ENCODE data around the gene IAH1. TPM values are rescaled to one million over a fixed set of nuclear protein-coding genes. Genes with fewer than 3 reads are reported as not detected.

The IAH1 gene
- total RNA-seq (2013), result 63.1 TPM
- 10 to 100 TPM; 39.4 to 98.2 (median 84.0) TPM for polyA plus RNA-seq
- 15.7 and 22.5 TPM in 2 replicates for polyA minus RNA-seq
- total RNA-seq, result 11.9 to 27.5 (median 16.9) reads per million in 11 experiments

- Histone ChIP-seq H3K4me3 (replicated peaks in 1 of 3; ENCODE audit: low read depth in 2 of 3, low read length in 3 of 3) (peak within 1 kb of the TSS; percentile 58 to 86 (median 78)), H2AFZ (ENCODE audit: insufficient read depth, low read depth, low read length, poor library complexity, severe bottlenecking) (peak within 1 kb of the TSS; percentile 100), H3K27ac (ENCODE audit: low read depth in 1 of 2, low read length in 2 of 2) (peak within 1 kb of the TSS; percentile 48 to 81), H3K36me3 (replicated peaks in 1 of 2; ENCODE audit: control insufficient read depth in 1 of 2, insufficient read depth in 2 of 2, low read length in 2 of 2) (peaks cover 15 to 38% of the 10 kb centered on the region in 2 donors), H3K9ac (ENCODE audit: insufficient read depth, low read length, poor library complexity, severe bottlenecking) (peak within 1 kb of the TSS; percentile 81), H3K79me2 (ENCODE audit: insufficient read depth, low read length) (peaks cover 21% of the 10 kb centered on the region), H3K9me3 (replicated peaks in 1 of 2; ENCODE audit: control insufficient read depth in 1 of 2, insufficient read depth in 1 of 2, low read length in 2 of 2) (no peaks in the 10 kb centered on the region), H3K27me3 (ENCODE audit: control insufficient read depth in 2 of 2, insufficient read depth in 2 of 2, low read length in 2 of 2) (no peaks in the 10 kb centered on the region), H3K4me2 (replicated peaks; ENCODE audit: extremely low read depth, low read length, poor library complexity, severe bottlenecking) (peak within 1 kb of the TSS; percentile 92), H3K4me1 (ENCODE audit: control insufficient read depth in 1 of 2, insufficient read depth in 2 of 2, low read length in 2 of 2) (peaks cover 22 to 34% of the 10 kb centered on the region in 2 donors), H4K20me1 (ENCODE audit: insufficient read depth, low read length) (peaks cover 28% of the 10 kb centered on the region)
- Mint-ChIP-seq H3K27ac (peak within 1 kb of the TSS; percentile 46 to 89 (median 82)), H3K4me3 (peak within 1 kb of the TSS; percentile 80 to 87), H3K9me3 (no peaks in the 10 kb centered on the region), H3K36me3 (peaks cover 35 to 47% of the 10 kb centered on the region in 2 donors), H3K27me3 (ENCODE audit: low read depth in 3 of 3) (peaks cover 0 to 2% (median 0%) of the 10 kb centered on the region in 3 donors), H3K4me1 (peaks cover 24% of the 10 kb centered on the region)
- TF ChIP-seq CTCF (IDR thresholded peaks at IDR 0.05), result no peak
- peak; percentile 44 to 53 (median 48) for DNase-seq
- under 1% methylated on average over 91 of the region's 91 CpGs for WGBS (ENCODE audit: insufficient coverage)
- intact Hi-C loops (cut with micrococcal nuclease), result no loop called here
Observed at GRCh38 chr2:9474361-9475057, at the start of gene IAH1. Gene IAH1 (plus strand): TSS chr2:9474551. CDS start chr2:9474567, 16 bp downstream.

- Mint-ChIP-seq H3K4me1 (no peaks in the 10 kb centered on the region), H3K27ac (no peak overlapping the region), H3K27me3 (ENCODE audit: low read depth in 3 of 3) (no peaks in the 10 kb centered on the region), H3K36me3 (peaks cover 46 to 50% of the 10 kb centered on the region in 2 donors), H3K4me3 (no peak overlapping the region), H3K9me3 (no peaks in the 10 kb centered on the region)
- DNase-seq, result no peak
- Histone ChIP-seq H4K20me1 (ENCODE audit: insufficient read depth, low read length) (no peaks in the 10 kb centered on the region), H3K36me3 (replicated peaks in 1 of 2; ENCODE audit: control insufficient read depth in 1 of 2, insufficient read depth in 2 of 2, low read length in 2 of 2) (peaks cover 50 to 61% of the 10 kb centered on the region in 2 donors), H3K27ac (ENCODE audit: low read depth in 1 of 2, low read length in 2 of 2) (no peak overlapping the region), H3K4me2 (replicated peaks; ENCODE audit: extremely low read depth, low read length, poor library complexity, severe bottlenecking) (no peak overlapping the region), H3K4me1 (ENCODE audit: control insufficient read depth in 1 of 2, insufficient read depth in 2 of 2, low read length in 2 of 2) (peaks cover 11 to 14% of the 10 kb centered on the region in 2 donors), H2AFZ (ENCODE audit: insufficient read depth, low read depth, low read length, poor library complexity, severe bottlenecking) (no peak overlapping the region), H3K27me3 (ENCODE audit: control insufficient read depth in 2 of 2, insufficient read depth in 2 of 2, low read length in 2 of 2) (no peaks in the 10 kb centered on the region), H3K4me3 (replicated peaks in 1 of 3; ENCODE audit: low read depth in 2 of 3, low read length in 3 of 3) (no peak overlapping the region), H3K9ac (ENCODE audit: insufficient read depth, low read length, poor library complexity, severe bottlenecking) (no peak overlapping the region), H3K9me3 (replicated peaks in 1 of 2; ENCODE audit: control insufficient read depth in 1 of 2, insufficient read depth in 1 of 2, low read length in 2 of 2) (no peaks in the 10 kb centered on the region), H3K79me2 (ENCODE audit: insufficient read depth, low read length) (peaks cover 31% of the 10 kb centered on the region)
- intact Hi-C loops (cut with micrococcal nuclease), result no loop called here
- no peak for TF ChIP-seq CTCF (IDR thresholded peaks at IDR 0.05)
- WGBS (ENCODE audit: insufficient coverage), result 100% methylated on average over 1 of the region's 5 CpGs
Observed at GRCh38 chr2:9428965-9429577, 45.3 kb upstream of the IAH1 start.
